Amniotic stem cell (primary cell): Measurements from ENCODE around the gene NTRK3.

Experiments used
- DNase-seq: peaks from one replicate; lab custom pipeline; 2025; lab: John Stamatoyannopoulos, UW

Gene NTRK3

DNA sequence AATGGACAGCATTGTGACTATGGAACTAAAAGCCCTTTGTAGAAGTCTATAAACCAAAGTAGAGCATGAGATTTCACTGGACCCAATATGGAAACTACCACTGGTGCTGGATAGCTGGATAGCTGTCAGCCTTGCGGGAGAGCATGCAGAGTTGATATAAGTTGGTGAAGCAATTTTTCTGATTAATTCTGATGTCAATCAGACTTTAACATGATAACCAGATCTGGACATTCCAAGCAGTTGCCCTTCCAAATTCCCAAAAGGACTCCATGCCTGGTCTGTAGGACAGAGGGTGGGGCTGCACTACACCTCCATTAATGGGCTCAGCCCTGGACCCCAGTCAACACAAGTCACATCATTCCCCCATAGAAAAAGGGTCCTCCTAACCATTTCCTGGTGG, 437.8 kb downstream of the NTRK3 start:
- DNase-seq: no peak

DNA sequence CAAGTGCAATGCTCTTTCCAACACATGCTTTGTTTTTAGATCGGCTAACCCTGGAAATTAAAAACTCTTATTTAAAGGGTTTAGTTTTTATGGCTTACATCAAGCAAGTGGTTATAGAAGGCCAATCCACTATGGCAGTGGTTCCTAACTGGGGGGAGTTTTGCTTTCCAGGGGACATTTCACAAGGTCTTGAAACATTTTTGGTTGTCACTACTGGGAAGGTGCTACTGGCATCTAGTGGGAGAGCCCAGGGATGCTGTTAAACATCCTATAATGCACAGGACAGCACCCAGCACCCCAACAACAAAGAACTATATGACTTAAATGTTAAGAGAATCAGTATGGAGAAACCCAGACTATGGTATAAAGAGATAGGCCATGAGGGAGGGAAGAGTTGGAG, 439.0 kb downstream of the NTRK3 start:
- DNase-seq: no peak

DNA sequence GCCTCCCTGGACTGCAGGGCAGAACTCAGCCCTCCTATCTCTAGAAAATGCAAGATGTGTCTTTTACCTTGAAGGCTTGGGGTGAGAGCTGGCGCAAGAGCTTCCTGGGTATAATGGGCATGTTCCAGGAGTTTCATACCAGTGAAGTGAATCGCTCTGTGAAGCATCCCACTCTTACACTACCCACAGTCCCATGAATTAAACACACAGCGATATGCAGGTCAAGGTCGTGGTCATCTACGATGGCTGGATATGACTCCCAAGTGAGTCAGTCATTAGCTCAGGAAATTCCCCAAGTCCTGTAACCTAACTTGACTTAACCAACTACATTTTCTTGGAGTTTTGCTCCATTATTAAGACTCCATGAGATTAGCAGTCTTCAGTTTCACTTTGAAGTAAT, 439.7 kb downstream of the NTRK3 start:
- peak; percentile 65 for DNase-seq

DNA sequence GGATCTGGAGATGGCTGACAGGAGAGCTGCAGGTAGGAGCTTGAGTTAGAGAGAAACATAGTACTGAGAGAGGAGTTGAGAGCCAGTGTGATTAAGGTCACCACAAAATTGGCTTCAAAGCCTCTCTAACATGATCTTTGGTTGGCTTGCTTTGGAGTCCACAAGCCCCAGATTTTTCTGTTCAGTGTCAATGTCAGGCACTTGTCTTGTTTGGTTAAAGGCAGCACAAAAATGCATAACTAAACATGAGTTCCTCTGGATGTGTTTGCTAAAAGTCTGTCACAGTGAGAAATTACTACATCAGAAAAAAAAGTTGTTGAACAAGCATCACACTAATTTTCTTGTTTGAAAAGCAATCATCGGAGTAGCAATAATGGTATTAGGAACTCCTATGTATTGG, 440.5 kb downstream of the NTRK3 start:
- no peak for DNase-seq
